ENCODE data around the gene ZNF740.

The ZNF740 gene

DNA sequence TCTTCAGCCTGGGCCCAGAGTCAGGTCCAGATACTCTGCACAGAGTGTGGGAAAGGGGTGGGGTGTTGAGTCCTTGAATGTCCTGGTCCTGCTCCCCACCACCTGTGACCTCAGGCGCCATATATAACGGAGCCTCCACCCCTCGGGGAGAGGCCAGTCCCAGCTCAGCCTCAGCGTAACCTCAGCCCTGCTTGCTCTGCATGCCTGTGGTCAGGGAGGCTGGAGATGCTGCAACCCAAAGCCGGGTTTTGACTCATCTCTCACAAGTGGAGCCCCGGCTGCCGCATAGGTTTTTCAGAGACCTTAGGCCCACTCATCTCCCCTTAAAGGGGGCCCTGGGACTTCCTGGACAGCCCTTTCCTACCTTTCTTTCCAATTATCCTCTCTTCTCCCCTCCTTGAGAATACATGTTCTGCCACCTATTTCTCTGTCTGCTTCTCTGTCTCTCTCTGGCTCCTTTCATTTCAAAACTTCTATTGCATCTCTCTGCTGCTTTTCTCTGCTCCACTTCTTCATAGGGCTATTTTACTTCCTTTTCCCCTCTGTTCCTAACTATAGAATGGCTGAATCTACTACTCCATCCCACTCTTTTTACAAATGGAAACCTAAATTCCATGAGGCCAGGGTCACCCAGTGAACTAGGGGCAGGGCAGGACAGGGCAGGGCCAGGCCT is 25.4 kb downstream of the ZNF740 start:
- H3K4me3 ChIP-seq (ENCODE audit: low read depth, low read length): peak overlapping the region; percentile 75
- DNase-seq (ENCODE audit: low read depth): peak; percentile 92
- TF ChIP-seq, protein P1, sequence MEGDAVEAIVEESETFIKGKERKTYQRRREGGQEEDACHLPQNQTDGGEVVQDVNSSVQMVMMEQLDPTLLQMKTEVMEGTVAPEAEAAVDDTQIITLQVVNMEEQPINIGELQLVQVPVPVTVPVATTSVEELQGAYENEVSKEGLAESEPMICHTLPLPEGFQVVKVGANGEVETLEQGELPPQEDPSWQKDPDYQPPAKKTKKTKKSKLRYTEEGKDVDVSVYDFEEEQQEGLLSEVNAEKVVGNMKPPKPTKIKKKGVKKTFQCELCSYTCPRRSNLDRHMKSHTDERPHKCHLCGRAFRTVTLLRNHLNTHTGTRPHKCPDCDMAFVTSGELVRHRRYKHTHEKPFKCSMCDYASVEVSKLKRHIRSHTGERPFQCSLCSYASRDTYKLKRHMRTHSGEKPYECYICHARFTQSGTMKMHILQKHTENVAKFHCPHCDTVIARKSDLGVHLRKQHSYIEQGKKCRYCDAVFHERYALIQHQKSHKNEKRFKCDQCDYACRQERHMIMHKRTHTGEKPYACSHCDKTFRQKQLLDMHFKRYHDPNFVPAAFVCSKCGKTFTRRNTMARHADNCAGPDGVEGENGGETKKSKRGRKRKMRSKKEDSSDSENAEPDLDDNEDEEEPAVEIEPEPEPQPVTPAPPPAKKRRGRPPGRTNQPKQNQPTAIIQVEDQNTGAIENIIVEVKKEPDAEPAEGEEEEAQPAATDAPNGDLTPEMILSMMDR (IDR thresholded peaks at IDR 0.05; ENCODE audit: low read depth, low read length, missing control alignments): no peak

DNA sequence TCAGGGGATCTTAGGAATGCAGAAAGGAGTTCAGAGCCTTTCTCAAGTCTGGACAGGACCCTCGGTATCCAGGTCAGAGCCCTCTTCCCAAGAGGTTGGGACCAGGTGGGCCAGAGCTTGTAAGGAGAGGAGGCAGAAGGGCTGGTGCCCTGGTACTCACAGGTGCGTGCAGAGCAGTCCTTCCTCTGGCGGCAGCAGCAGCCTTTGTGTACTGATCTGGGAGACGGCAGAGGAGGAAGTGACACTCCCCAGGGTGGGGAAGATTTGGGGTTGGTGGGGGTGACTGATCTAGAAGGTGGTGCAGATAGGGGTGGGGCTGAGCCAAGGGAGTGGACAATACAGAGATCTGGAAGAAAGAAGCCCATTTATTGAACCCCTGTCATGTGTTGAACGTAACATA is 26.5 kb downstream of the ZNF740 start, which contains the start of gene ITGB7:
Gene ITGB7 (minus strand): TSS at position 210 of the 400 bp plus-strand sequence. CDS start 6,808 bp downstream, outside the sequence.
- peak; percentile 84 for DNase-seq (ENCODE audit: low read depth)

DNA sequence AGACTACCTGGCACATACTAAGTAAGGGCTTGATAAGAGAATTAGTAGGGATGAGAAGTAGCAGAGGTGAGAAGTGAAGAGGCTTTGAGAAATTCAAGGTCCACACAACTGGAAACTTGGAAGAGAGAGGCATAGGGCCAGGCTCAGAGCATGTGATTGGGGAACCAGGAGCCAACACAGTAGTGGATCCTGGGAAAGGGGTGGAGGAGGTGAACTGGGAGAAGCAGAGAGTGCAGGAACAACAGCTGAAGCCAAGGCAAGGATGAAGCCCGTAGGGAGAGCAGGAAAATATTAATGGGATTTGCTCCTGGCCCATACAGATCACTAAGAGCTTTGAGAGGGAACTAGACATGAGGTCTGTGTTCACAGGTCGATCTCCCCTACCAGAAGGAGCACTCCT is 27.9 kb downstream of the ZNF740 start:
- no peak overlapping the region; the same call in 1 of the 2 replicates for H3K4me3 ChIP-seq (ENCODE audit: low read depth, low read length)
- TF ChIP-seq, protein P1 (IDR thresholded peaks at IDR 0.05; ENCODE audit: low read depth, low read length, missing control alignments): no peak
- DNase-seq (ENCODE audit: low read depth): no peak

More for the DNA sequence above, 26.5 kb downstream of the ZNF740 start, which contains the start of gene ITGB7:
- TF ChIP-seq, protein P1 (IDR thresholded peaks at IDR 0.05; ENCODE audit: low read depth, low read length, missing control alignments): no peak
- H3K4me3 ChIP-seq (ENCODE audit: low read depth, low read length): peak within 1 kb of the TSS; percentile 75

DNA sequence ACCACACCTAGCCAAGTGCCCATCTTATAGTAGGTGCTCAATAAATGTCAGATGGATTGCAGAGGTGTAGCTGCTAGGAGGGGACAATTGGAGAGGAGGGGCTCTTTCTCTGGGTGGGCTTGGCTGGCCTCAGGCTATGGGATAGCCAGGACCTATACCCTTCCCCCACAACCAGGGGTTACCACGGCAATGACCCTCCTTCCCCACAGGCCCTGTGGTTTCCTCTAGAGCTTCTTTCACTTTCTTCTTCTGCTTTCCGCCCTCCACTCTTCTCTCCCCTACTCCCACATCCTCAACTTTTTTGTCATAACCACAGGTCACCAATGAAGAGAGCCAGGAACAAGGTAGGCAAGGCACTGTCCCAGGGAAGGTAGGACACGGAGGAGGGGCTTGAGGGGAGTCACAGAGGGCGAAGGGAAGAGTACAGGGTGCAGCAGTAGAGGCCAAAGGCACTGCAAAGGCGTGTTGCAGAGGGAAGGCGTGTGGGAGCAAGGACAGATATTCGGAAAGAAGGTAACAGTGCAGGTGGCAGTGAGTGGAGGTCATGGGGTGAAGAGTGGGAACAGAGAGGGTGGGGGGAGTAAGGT is 28.4 kb downstream of the ZNF740 start:
- no peak for DNase-seq (ENCODE audit: low read depth)
- H3K4me3 ChIP-seq (ENCODE audit: low read depth, low read length): peak overlapping the region; percentile 58
- TF ChIP-seq, protein P1 (IDR thresholded peaks at IDR 0.05; ENCODE audit: low read depth, low read length, missing control alignments): no peak

DNA sequence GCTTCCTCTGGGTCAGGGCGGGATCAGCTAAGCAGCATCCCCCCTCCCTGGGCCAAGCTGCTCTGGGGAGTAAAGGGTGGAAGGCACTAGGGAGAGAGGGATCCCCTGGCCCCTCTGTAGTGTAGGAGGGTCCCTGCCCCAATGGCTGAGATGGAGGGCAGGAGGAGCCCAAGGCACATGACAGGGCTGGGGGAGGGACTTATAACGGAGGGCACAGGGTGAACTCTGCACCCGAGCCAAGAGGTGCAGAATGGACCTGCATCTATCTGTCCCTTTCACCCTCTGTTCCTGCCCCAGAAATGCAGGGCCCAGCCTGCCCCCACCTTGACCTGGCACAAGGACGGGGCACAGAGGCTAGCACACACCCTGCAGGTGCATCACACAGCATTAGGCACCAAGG is 30.3 kb downstream of the ZNF740 start:
- TF ChIP-seq, protein P1 (IDR thresholded peaks at IDR 0.05; ENCODE audit: low read depth, low read length, missing control alignments): no peak

DNA sequence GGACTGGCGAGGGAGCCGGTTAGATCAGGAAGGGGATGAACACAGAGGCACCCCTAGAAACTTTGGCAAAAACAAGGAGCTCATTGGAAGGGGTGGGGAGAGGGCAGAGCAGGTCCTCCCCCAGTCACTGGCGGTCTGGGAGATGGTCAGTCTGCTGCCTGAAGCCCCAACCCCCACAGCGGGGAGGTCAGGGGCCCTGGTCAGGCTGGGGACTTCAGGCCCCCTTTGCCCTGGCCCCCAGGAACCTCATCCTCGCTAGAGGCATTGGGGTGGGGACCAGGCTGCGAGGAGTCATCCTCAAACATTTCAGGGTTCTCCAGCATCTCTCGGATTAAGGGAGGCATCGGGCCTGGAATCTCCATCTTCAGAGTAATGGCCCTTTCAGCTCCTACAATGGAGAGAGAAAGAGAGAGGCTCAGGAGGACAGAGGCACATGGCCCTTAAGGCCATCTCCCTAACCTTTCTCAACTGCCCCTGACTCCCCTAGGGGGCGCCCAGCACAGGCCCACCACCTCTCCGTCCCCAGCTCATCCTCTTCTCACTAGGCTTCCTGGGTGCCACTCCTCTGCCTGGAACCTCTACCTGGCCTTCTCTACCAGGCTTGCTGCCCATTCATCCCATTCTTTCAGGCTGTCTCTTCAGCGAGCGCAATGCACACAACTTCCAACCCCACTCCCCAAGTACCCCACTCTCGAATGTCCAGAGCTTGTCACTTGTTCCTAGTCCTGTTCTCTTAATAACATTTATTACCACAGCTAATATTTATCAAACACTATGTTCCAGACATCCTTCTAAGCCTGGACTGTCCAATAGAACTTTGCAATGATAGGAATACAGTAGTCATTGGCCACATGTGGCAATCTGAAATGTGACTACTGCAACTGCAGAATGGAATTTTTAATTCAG is 31.2 kb downstream of the ZNF740 start:
- no peak for DNase-seq (ENCODE audit: low read depth)
- TF ChIP-seq, protein P1 (IDR thresholded peaks at IDR 0.05; ENCODE audit: low read depth, low read length, missing control alignments): peak; percentile 66
- H3K4me3 ChIP-seq (ENCODE audit: low read depth, low read length): no peak overlapping the region

More for the DNA sequence above, 30.3 kb downstream of the ZNF740 start:
- no peak for DNase-seq (ENCODE audit: low read depth)
- no peak overlapping the region for H3K4me3 ChIP-seq (ENCODE audit: low read depth, low read length)
